ACC112 (cell line): ENCODE results near the gene SRPK2.
"Not testable (repeated sequence)": the region's sequence is repeated elsewhere in the genome, so short reads cannot be mapped to it uniquely, and the experiment has no call there.

Experiments used
- H2AFZ ChIP-seq: fragments of 200-600 bp; sonication (generic); one replicate; pipeline ENCODE4 v1.6.0; 2017; ENCODE audit warnings: antibody characterized with exemption, low read length; ENCODE audit not compliant: unreplicated experiment
- H3K27ac ChIP-seq: fragments of 200-600 bp; sonication (generic); 2 replicates; pipeline ENCODE4 v1.5.1; 2014; ENCODE audit warnings: low read depth, mild to moderate bottlenecking, antibody characterized with exemption, low read length, moderate library complexity
- H3K27me3 ChIP-seq: fragments of 200-600 bp; sonication (generic); 2 replicates; pipeline ENCODE4 v1.6.1; 2014; ENCODE audit warnings: mild to moderate bottlenecking, antibody characterized with exemption, low read length, moderate library complexity, mixed read lengths; ENCODE audit not compliant: insufficient read depth
- H3K36me3 ChIP-seq: fragments of 200-600 bp; sonication (generic); 2 replicates; pipeline ENCODE4 v1.6.1; 2016; ENCODE audit warnings: mild to moderate bottlenecking, antibody characterized with exemption, low read length, moderate library complexity, mixed read lengths; ENCODE audit not compliant: insufficient read depth
- H3K4me1 ChIP-seq: fragments of 200-600 bp; sonication (generic); one replicate; pipeline ENCODE4 v1.6.1; 2016; ENCODE audit warnings: low read length, mixed read lengths; ENCODE audit not compliant: insufficient read depth, unreplicated experiment, control insufficient read depth
- H3K4me3 ChIP-seq: fragments of 200-600 bp; sonication (generic); 2 replicates; pipeline ENCODE4 v1.5.1; 2014; ENCODE audit warnings: mild to moderate bottlenecking, low read depth, low read length
- H3K79me2 ChIP-seq: fragments of 200-600 bp; sonication (generic); one replicate; pipeline ENCODE4 v1.6.0; 2016; ENCODE audit warnings: low read length; ENCODE audit not compliant: control insufficient read depth, unreplicated experiment, insufficient read depth

The SRPK2 gene

GRCh38 chr7:105260201-105260871, 128.4 kb downstream of the SRPK2 start:
- H3K27me3 ChIP-seq, H3K27ac ChIP-seq, H2AFZ ChIP-seq, H3K36me3 ChIP-seq, H3K4me3 ChIP-seq: not testable (repeated sequence)
- peaks cover 12% of the 10 kb centered on the region for H3K4me1 ChIP-seq
- peaks cover 51% of the 10 kb centered on the region for H3K79me2 ChIP-seq

GRCh38 chr7:105258919-105259318, 129.8 kb downstream of the SRPK2 start:
- H2AFZ ChIP-seq, H3K27ac ChIP-seq, H3K27me3 ChIP-seq, H3K36me3 ChIP-seq, H3K4me3 ChIP-seq: not testable (repeated sequence)
- Histone ChIP-seq H3K4me1 (peaks cover 12% of the 10 kb centered on the region), H3K79me2 (peaks cover 40% of the 10 kb centered on the region)

GRCh38 chr7:105257338-105257737, 131.4 kb downstream of the SRPK2 start:
- peaks cover 12% of the 10 kb centered on the region for H3K4me1 ChIP-seq
- no peak overlapping the region for H3K4me3 ChIP-seq
- H3K27me3 ChIP-seq, result no peaks in the 10 kb centered on the region
- H3K27ac ChIP-seq, result no peak overlapping the region
- no peak overlapping the region for H2AFZ ChIP-seq
- peaks cover 38% of the 10 kb centered on the region for H3K79me2 ChIP-seq
- no peaks in the 10 kb centered on the region for H3K36me3 ChIP-seq

GRCh38 chr7:105256761-105257231, 131.9 kb downstream of the SRPK2 start:
- Histone ChIP-seq H2AFZ (no peak overlapping the region), H3K27me3 (no peaks in the 10 kb centered on the region), H3K4me1 (peaks cover 9% of the 10 kb centered on the region), H3K79me2 (peaks cover 39% of the 10 kb centered on the region), H3K27ac (no peak overlapping the region), H3K4me3 (no peak overlapping the region), H3K36me3 (no peaks in the 10 kb centered on the region)

- H3K36me3 ChIP-seq, result no peaks in the 10 kb centered on the region
- H3K27ac ChIP-seq, result no peak overlapping the region
- H2AFZ ChIP-seq, result no peak overlapping the region
- peaks cover 45% of the 10 kb centered on the region for H3K79me2 ChIP-seq
- H3K4me3 ChIP-seq, result no peak overlapping the region
- H3K27me3 ChIP-seq, result no peaks in the 10 kb centered on the region
- no peaks in the 10 kb centered on the region for H3K4me1 ChIP-seq
These were observed 138.0 kb downstream of the SRPK2 start for GRCh38 chr7:105250706-105251105.

- H2AFZ ChIP-seq, result no peak overlapping the region
- no peaks in the 10 kb centered on the region for H3K27me3 ChIP-seq
- H3K4me3 ChIP-seq, result no peak overlapping the region
- H3K27ac ChIP-seq, result no peak overlapping the region
- H3K79me2 ChIP-seq, result peaks cover 47% of the 10 kb centered on the region
- no peaks in the 10 kb centered on the region for H3K36me3 ChIP-seq
- no peaks in the 10 kb centered on the region for H3K4me1 ChIP-seq
These were observed 138.5 kb downstream of the SRPK2 start for GRCh38 chr7:105250239-105250638.

- Histone ChIP-seq H3K4me3 (no peak overlapping the region), H3K36me3 (no peaks in the 10 kb centered on the region), H2AFZ (no peak overlapping the region), H3K27me3 (no peaks in the 10 kb centered on the region), H3K79me2 (peaks cover 49% of the 10 kb centered on the region), H3K4me1 (no peaks in the 10 kb centered on the region), H3K27ac (no peak overlapping the region)
These were observed 139.5 kb downstream of the SRPK2 start for GRCh38 chr7:105249216-105249615.

- Histone ChIP-seq H3K79me2 (peaks cover 47% of the 10 kb centered on the region), H3K4me3 (no peak overlapping the region), H3K27ac (no peak overlapping the region), H3K4me1 (no peaks in the 10 kb centered on the region), H2AFZ (no peak overlapping the region), H3K27me3 (no peaks in the 10 kb centered on the region), H3K36me3 (no peaks in the 10 kb centered on the region)
These were observed 142.0 kb downstream of the SRPK2 start for GRCh38 chr7:105246679-105247078.

- H3K36me3 ChIP-seq, result no peaks in the 10 kb centered on the region
- no peak overlapping the region for H2AFZ ChIP-seq
- no peak overlapping the region for H3K4me3 ChIP-seq
- H3K27me3 ChIP-seq, result no peaks in the 10 kb centered on the region
- H3K4me1 ChIP-seq, result no peaks in the 10 kb centered on the region
- H3K79me2 ChIP-seq, result peaks cover 47% of the 10 kb centered on the region
- no peak overlapping the region for H3K27ac ChIP-seq
These were observed 142.5 kb downstream of the SRPK2 start for GRCh38 chr7:105246256-105246655.

- no peak overlapping the region for H3K4me3 ChIP-seq
- H3K27me3 ChIP-seq, result no peaks in the 10 kb centered on the region
- H3K36me3 ChIP-seq, result no peaks in the 10 kb centered on the region
- H3K27ac ChIP-seq, result no peak overlapping the region
- peaks cover 51% of the 10 kb centered on the region for H3K79me2 ChIP-seq
- H3K4me1 ChIP-seq, result no peaks in the 10 kb centered on the region
- no peak overlapping the region for H2AFZ ChIP-seq
These were observed 143.2 kb downstream of the SRPK2 start for GRCh38 chr7:105245398-105246114.

- Histone ChIP-seq H3K36me3 (no peaks in the 10 kb centered on the region), H3K79me2 (peaks cover 56% of the 10 kb centered on the region), H3K4me1 (no peaks in the 10 kb centered on the region), H3K4me3 (no peak overlapping the region), H2AFZ (no peak overlapping the region), H3K27me3 (no peaks in the 10 kb centered on the region), H3K27ac (no peak overlapping the region)
These were observed 144.1 kb downstream of the SRPK2 start for GRCh38 chr7:105244594-105244993.
